HUES6 (cell line): Measurements from ENCODE around the gene TLE1.
A peak's percentile ranks its signal among the peaks of the same experiment; 100 is the strongest.
"Not testable (repeated sequence)": the region's sequence is repeated elsewhere in the genome, so short reads cannot be mapped to it uniquely, and the experiment has no call there.

Source experiments
- H3K27ac ChIP-seq: 2 replicates; pipeline ENCODE4 v1.7.0; 2013; ENCODE audit warnings: low read depth, mild to moderate bottlenecking, low read length, inconsistent platforms
- H3K27me3 ChIP-seq: 2 replicates; pipeline ENCODE4 v1.6.1; 2013; ENCODE audit warnings: low read length; ENCODE audit not compliant: control insufficient read depth, insufficient read depth
- H3K36me3 ChIP-seq: 2 replicates; pipeline ENCODE4 v1.6.1; 2013; ENCODE audit warnings: low read length; ENCODE audit not compliant: control insufficient read depth, insufficient read depth
- H3K4me1 ChIP-seq: 2 replicates; pipeline ENCODE4 v1.6.1; 2013; ENCODE audit warnings: low read length; ENCODE audit not compliant: control insufficient read depth, insufficient read depth
- H3K4me3 ChIP-seq: 2 replicates; pipeline ENCODE4 v1.5.1; 2013; ENCODE audit warnings: low read depth, low read length
- H3K9ac ChIP-seq: one replicate; pipeline ENCODE4 v1.6.1; 2013; ENCODE audit warnings: mild to moderate bottlenecking, low read length
- H3K9me3 ChIP-seq: 2 replicates; pipeline ENCODE4 v1.6.1; 2013; ENCODE audit warnings: low read depth, low read length; ENCODE audit not compliant: control insufficient read depth, insufficient read depth

The TLE1 gene

DNA sequence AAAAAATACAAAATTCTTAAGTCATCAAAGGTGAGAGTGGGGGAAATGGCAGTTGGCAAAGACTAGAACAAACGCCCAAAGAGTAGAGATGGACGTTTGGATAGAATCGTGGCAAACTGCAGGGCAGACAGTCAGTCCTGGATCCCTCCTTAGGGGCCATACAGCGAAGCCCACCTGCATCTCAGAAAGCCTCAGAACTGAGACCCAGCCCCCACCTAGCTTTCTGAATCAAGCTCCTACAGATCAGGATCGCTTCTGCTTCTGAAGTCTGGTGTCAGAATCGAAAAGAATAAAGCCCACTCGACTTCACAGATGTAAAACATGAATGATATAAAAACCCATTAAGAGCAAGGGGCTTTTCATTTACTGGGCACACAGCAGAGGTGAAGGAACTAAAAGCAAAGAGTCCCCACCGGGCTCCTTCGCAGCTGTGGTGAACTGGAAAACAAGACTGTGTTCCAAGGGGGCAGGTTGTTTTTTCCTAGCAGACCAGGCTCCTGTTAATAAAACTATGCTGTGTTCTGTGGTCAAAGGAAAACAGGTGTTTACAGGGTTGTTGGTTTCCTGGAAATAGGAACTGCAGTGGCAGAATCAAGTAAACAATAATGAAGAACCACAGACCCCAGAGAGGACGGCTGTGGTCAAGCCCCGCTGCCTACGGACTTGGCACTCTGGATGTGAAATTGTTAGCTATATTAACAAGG lies 91.8 kb downstream of the TLE1 start:
- Histone ChIP-seq H3K4me1 (peaks cover 70% of the 10 kb centered on the region), H3K9ac (peak overlapping the region; percentile 24), H3K9me3 (no peaks in the 10 kb centered on the region), H3K27me3 (no peaks in the 10 kb centered on the region), H3K27ac (no peak overlapping the region; the same call in 1 of the 2 replicates), H3K36me3 (peaks cover 21% of the 10 kb centered on the region), H3K4me3 (no peak overlapping the region)

DNA sequence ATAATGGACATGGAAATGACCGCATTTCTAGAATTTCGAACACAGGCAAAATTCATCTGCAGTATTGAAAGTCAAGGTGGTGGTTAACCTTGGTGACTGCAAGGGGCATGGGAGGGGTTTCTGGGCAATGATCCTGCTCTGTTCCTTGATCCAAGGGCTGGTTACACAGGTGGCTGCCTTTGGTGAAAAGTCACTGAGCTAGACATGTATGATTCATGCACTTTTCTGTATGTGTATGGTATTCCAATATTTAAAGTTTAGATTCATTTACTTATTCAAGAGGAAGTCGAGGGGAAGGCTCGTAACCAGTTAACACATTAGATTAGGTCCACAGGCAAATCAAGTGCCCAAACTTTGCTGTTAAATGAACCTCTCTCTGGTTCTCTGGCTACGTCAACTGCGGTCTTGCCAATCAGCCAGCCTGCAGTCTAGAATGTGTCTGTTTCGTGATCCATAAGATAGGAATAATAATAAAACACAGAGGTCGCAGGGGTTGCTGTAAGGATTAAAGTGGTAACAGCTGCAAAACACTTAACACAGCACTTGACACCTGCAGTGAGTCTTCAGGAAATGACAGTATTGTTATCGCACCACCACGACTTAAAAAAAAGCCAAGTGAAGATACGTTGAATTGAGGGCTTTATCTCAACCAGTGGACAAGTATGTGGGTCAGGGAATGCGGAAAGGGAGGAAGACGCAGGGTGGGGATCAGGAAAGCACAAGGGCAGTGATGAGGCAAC lies 92.5 kb downstream of the TLE1 start:
- Histone ChIP-seq H3K27ac (peak overlapping the region; percentile 32; the same call in 1 of the 2 replicates), H3K36me3 (peaks cover 20% of the 10 kb centered on the region), H3K27me3 (no peaks in the 10 kb centered on the region), H3K4me1 (peaks cover 65% of the 10 kb centered on the region), H3K9me3 (no peaks in the 10 kb centered on the region), H3K9ac (peak overlapping the region; percentile 45), H3K4me3 (0 out of 2 replicates have a peak overlapping the region, but pooled peaks have one; percentile 9)

DNA sequence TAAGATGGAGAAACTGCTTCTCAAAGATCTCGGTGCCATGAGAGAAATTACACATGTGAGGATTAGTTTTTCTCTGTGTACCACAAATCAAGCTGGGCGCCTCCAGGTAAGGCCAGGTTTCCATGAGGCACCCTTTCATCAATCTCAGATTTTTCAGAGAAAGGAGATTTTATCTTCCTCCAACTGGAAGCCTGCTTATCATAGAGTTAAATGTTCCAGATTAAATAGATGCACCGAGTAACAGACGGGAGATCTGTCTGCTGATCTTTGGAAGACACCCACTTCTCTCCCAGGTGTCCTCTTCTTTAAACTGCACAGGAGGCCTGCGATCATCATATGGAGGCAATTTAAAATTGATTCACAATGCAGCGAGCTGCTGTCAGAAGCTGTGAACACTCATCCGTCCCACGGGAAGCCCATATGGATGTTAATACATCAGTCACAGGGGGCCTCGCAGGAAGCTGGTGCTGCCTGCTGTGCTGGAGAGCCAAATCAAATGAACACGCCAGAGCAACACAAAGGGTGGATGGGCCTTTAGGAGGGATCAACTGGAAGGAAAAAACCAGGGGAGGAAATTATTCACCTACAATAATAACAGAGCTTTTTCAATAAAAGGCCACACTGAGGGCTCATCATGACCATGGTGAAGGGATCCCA lies 93.3 kb downstream of the TLE1 start:
- Histone ChIP-seq H3K4me1 (peaks cover 57% of the 10 kb centered on the region), H3K27me3 (no peaks in the 10 kb centered on the region), H3K27ac (peak overlapping the region; percentile 66; the same call in 1 of the 2 replicates), H3K36me3 (peaks cover 25% of the 10 kb centered on the region), H3K9ac (peak overlapping the region; percentile 45), H3K9me3 (no peaks in the 10 kb centered on the region), H3K4me3 (0 out of 2 replicates have a peak overlapping the region, but pooled peaks have one; percentile 9)

DNA sequence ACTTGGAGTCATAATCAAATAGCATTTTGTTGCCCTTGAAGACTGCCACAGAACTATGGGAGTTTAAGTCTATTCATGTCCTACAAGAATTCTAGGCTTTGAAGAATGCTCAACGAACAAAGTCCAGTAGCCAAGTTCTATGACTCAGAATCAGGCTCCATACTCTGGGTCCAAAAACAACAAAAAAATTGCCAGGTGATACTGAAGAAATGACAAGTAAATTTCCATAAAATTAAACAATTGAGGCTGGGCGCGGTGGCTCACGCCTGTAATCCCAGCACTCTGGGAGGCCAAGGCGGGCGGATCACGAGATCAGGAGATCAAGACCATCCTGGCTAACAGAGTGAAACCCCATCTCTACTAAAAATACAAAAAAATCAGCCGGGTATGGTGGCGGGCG lies 94.1 kb downstream of the TLE1 start:
- peaks cover 50% of the 10 kb centered on the region for H3K4me1 ChIP-seq
- peaks cover 33% of the 10 kb centered on the region for H3K36me3 ChIP-seq
- not testable (repeated sequence) for H3K9me3 ChIP-seq, H3K4me3 ChIP-seq, H3K27ac ChIP-seq, H3K9ac ChIP-seq, H3K27me3 ChIP-seq

DNA sequence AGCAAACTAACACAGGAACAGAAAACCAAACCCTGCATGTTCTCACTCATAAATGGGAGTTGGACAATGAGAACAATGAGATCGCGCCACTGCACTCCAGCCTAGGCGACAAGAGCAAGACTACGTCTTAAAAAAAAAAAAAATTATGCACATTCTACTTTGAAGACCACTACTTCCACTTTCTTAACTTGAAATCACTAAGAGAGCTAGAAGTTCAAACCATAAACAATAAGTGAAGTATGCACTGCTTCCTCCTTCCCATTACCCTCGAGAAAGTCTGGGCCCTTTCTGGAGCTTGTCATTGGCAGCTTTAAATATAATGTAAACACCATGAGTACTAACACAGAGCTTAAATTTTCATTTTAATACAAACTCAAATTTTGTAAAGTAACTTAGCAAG lies 94.9 kb downstream of the TLE1 start:
- Histone ChIP-seq H3K9me3 (no peaks in the 10 kb centered on the region), H3K36me3 (peaks cover 41% of the 10 kb centered on the region), H3K27me3 (no peaks in the 10 kb centered on the region), H3K9ac (no peak overlapping the region), H3K4me1 (peaks cover 42% of the 10 kb centered on the region), H3K4me3 (no peak overlapping the region), H3K27ac (no peak overlapping the region)

DNA sequence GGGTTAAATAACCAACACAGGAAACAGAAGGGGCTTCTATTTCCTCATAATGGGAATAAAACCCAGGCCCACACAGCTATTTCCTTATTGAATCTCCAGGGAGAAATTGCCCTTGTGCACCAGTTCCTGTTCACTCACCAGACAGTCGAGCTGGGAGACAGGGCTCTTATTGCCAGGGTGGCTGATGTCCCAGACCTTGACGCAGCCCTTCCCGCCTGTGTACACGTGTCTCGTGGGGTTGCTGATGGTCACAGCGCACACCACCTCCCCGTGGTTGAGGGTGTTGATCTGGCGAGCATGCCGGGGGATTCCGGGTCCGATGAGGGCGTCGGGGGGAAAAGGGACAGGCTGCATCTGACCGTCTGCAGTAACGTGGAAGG lies 96.5 kb downstream of the TLE1 start:
- H3K9ac ChIP-seq = no peak overlapping the region
- no peaks in the 10 kb centered on the region for H3K9me3 ChIP-seq
- no peak overlapping the region for H3K4me3 ChIP-seq
- peak overlapping the region; percentile 31; the same call in 1 of the 2 replicates for H3K27ac ChIP-seq
- no peaks in the 10 kb centered on the region for H3K27me3 ChIP-seq
- H3K4me1 ChIP-seq = peaks cover 34% of the 10 kb centered on the region
- peaks cover 52% of the 10 kb centered on the region for H3K36me3 ChIP-seq

DNA sequence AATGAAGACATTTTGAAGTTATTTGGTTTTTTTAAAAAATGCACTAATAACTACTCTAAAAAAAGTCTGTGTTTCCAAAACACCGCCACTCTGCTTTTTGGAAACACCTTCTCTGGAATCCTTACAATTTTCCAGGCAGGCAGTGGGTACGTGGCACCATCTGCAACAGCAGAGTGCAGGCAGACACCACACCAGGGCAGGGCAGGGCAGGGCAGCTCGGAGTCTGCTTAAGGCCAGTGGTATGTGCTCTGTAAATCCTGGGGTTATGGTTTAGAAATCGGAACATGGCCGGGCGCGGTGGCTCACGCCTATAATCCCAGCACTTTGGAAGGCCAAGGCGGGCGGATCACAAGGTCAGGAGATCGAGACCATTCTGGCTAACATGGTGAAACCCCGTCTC lies 97.6 kb downstream of the TLE1 start:
- Histone ChIP-seq H3K9me3 (no peaks in the 10 kb centered on the region), H3K27me3 (no peaks in the 10 kb centered on the region), H3K27ac (no peak overlapping the region), H3K4me3 (no peak overlapping the region), H3K4me1 (peaks cover 23% of the 10 kb centered on the region), H3K9ac (no peak overlapping the region), H3K36me3 (peaks cover 63% of the 10 kb centered on the region)

DNA sequence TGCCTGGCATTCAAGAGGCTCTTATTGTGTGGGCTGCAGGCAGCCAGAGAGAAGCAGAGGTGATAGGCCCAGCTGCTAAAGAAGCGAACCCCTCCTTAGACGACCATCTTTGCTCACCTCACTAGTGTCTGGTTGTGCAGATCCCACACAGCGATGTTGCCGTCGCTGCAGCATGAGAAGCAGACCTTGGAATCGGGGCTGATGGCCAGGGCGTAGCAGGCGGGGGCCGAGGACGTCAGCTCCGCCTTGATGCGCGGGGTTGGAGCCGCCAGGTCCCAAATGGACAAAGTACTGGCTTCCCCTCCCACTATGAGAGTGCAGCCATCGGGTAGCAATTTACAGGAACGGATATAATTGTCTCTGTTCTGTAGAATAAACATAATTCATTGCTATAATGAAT lies 98.7 kb downstream of the TLE1 start:
- H3K9ac ChIP-seq = no peak overlapping the region
- H3K27me3 ChIP-seq = no peaks in the 10 kb centered on the region
- H3K27ac ChIP-seq = no peak overlapping the region
- H3K4me3 ChIP-seq = no peak overlapping the region
- peaks cover 12% of the 10 kb centered on the region for H3K4me1 ChIP-seq
- no peaks in the 10 kb centered on the region for H3K9me3 ChIP-seq
- peaks cover 71% of the 10 kb centered on the region for H3K36me3 ChIP-seq

DNA sequence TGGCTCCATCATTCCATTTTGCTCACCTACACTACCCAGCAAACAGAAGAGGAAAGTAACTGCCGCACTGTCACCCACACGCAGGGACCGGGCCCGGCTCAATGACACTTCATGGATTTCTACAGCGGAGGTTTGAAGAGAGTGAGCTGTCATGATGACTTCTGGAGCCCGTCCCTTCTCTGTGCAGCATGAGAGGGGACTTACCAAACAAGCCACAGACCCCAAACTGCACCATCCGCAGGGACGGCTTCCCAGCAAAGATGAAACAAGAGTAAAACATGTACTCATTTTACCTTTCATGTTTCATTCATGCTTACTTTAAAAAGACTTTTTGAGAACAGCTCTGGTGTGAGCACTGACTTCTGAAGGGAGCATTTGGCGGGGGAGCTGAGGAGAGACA lies 99.5 kb downstream of the TLE1 start:
- Histone ChIP-seq H3K4me1 (peaks cover 12% of the 10 kb centered on the region), H3K27me3 (no peaks in the 10 kb centered on the region), H3K27ac (no peak overlapping the region), H3K9ac (no peak overlapping the region), H3K4me3 (no peak overlapping the region), H3K9me3 (no peaks in the 10 kb centered on the region), H3K36me3 (peaks cover 74% of the 10 kb centered on the region)

DNA sequence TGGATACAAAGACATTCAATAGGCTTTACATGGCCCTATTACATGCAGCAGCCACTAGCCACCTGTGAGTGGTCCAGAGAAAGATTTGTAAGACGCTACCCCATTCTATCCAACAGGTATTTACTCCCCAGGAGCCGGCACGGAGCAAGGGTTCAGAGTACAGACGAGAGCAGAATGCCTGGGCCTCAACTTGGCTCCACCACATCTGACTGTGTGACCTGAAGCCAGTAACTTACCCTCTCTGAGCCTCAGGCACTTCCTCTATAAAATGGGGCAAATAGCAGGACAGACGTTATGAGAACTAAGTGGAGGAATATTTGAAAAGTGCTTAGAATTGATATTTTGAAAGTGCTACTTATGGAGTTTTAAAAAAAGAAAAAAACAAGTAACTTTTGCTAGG lies 100.0 kb downstream of the TLE1 start:
- peaks cover 77% of the 10 kb centered on the region for H3K36me3 ChIP-seq
- H3K4me3 ChIP-seq = no peak overlapping the region
- no peaks in the 10 kb centered on the region for H3K9me3 ChIP-seq
- no peaks in the 10 kb centered on the region for H3K27me3 ChIP-seq
- H3K4me1 ChIP-seq = peaks cover 12% of the 10 kb centered on the region
- no peak overlapping the region for H3K9ac ChIP-seq
- H3K27ac ChIP-seq = no peak overlapping the region
